ENCODE measurements around the gene C11orf24. TPM values are rescaled to one million over a fixed set of nuclear protein-coding genes. Genes with fewer than 3 reads are reported as not detected.

C11orf24 gene
- total and polyA plus RNA-seq, 9 of the 15 experiments (the other 6 are each of a cell fraction or from before 2014, with no cell fraction given) = 2.0 to 65.2 (median 32.5) TPM

GRCh38 chr11:68271781-68272608 is at the start of gene C11orf24 (continued):
- TF ChIP-seq CAMTA2 (CRISPR knock-in tag; conservative IDR thresholded peaks at IDR 0.05) (no peak; the same call in 1 of the 2 replicates), TOE1 (IDR thresholded peaks at IDR 0.05; ENCODE audit: borderline replicate concordance) (peak; percentile 68; the same call in 1 of the 2 replicates), TOE1 (CRISPR knock-in tag; IDR thresholded peaks at IDR 0.05; ENCODE audit: borderline replicate concordance, low read depth) (0 out of 2 replicates have a peak, but pooled peaks have one; percentile 48), RERE (CRISPR knock-in tag; IDR thresholded peaks at IDR 0.05; ENCODE audit: borderline replicate concordance) (0 out of 2 replicates have a peak, but pooled peaks have one; percentile 43), BRD9 (IDR thresholded peaks at IDR 0.05; ENCODE audit: low read depth, partially characterized antibody) (peak; percentile 26), ZNF431 (CRISPR knock-in tag; IDR thresholded peaks at IDR 0.05) (0 out of 2 replicates have a peak, but pooled peaks have one; percentile 25), MNT (conservative IDR thresholded peaks at IDR 0.05) (peak; percentile 69 to 80), EHMT2 (IDR thresholded peaks at IDR 0.05) (no peak), SMAD4 (CRISPR knock-in tag; conservative IDR thresholded peaks at IDR 0.05) (peak; percentile 89), ZNF384 (IDR thresholded peaks at IDR 0.05; ENCODE audit: low read depth, low read length) (no peak), ZNF24 (IDR thresholded peaks at IDR 0.05) (0 out of 2 replicates have a peak, but pooled peaks have one; percentile 5), ZNF444 (CRISPR knock-in tag; IDR thresholded peaks at IDR 0.05) (no peak), ZNF764 (CRISPR knock-in tag; IDR thresholded peaks at IDR 0.05; ENCODE audit: low read depth) (no peak), ZBTB8A (IDR thresholded peaks at IDR 0.05; ENCODE audit: partially characterized antibody) (no peak), GMEB1 (CRISPR knock-in tag; IDR thresholded peaks at IDR 0.05) (peak; percentile 35; the same call in 1 of the 2 replicates), ZNF347 (CRISPR knock-in tag; IDR thresholded peaks at IDR 0.05; ENCODE audit: low read depth) (no peak), BHLHE40 (IDR thresholded peaks at IDR 0.05; ENCODE audit: low read length) (no peak), ZNF766 (CRISPR knock-in tag; conservative IDR thresholded peaks at IDR 0.05) (peak; percentile 51), NRF1 (conservative IDR thresholded peaks at IDR 0.05 in 1 of 2, IDR thresholded peaks at IDR 0.05 in 1 of 2) (peak; percentile 77 to 78)
